ENCODE measurements around the gene IGSF6.

The IGSF6 gene

DNA sequence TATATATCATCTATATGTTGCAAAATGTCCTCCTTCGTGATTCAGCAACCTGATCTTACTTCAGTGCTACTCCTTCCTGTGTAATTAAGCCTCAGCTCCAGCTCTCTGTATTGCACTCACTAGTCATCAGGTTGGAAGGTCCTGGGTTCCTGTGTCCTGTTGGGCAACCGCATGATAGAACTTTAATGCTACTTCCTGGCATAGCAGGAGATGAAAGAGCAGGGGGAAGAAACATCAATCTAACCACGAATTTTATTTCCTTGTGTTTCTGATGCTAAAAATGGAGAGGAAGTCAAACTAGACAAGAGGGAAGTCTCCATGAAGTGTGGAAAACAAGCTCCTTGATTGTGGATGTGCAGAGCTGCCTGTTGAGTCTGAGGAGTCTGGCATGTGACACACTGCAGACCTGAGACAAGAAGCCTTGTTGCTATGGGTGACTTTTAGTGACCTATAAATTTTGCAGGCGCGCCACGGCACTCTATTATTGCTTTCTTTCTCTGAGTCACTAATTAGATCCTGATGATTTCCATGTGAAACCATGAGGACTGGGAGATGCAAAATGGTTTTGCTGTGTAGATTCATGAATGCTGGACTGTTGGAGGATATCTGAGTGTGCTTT is 25.6 kb downstream of the IGSF6 start:
- no peak overlapping the region; the same call in 1 of the 2 replicates for H3K4me3 ChIP-seq (replicated peaks; ENCODE audit: low read depth, low read length)
- TF ChIP-seq CTCF (IDR thresholded peaks at IDR 0.05; ENCODE audit: low read depth, low read length, missing control alignments), result no peak
- peak; percentile 92 for DNase-seq (ENCODE audit: extremely low read depth, low read depth)

DNA sequence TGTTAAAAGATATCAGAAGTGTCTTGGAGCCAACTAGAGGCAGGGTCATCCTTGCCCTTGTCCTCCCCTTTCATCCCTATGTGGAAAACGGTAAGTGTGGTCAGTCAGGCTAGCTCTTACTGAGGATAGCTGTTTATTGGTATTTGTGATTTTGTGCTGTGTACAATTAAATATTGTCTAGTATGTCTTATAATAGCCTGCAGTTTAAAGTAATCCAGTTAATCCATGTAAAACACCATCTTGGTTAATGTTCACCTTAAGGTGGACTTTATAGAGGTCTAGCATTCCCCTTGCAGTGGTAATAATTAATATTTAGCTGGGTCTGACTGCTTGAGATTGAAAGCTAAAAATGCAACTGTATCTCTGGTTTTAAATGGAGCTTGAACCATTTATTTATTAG is 27.4 kb downstream of the IGSF6 start:
- TF ChIP-seq CTCF (IDR thresholded peaks at IDR 0.05; ENCODE audit: low read depth, low read length, missing control alignments), result no peak
- no peak for DNase-seq (ENCODE audit: extremely low read depth, low read depth)
- no peak overlapping the region for H3K4me3 ChIP-seq (replicated peaks; ENCODE audit: low read depth, low read length)

GRCh38 chr16:21622545-21622944 is 29.9 kb downstream of the IGSF6 start:
- no peak overlapping the region for H3K4me3 ChIP-seq (replicated peaks; ENCODE audit: low read depth, low read length)
- no peak for TF ChIP-seq CTCF (IDR thresholded peaks at IDR 0.05; ENCODE audit: low read depth, low read length, missing control alignments)
- no peak for DNase-seq (ENCODE audit: extremely low read depth, low read depth)

DNA sequence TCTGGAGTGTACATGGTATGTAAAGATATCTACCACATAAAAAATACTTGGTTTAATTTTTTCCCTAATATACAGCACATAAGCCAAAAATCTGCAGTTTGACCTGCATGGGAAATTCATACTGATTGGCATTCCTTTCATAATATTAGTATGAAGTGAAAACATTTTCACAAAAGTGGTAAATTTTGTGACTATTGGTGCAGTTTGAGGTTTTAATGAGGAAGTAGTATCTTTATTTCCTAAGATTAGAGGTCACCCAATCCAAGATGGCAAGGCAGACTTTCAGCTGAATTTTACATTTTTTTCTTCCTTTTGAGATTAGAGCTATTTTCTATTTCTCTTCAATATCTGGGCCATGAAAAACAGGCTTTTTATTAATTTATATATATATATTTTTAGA is 31.8 kb downstream of the IGSF6 start:
- DNase-seq (ENCODE audit: extremely low read depth, low read depth), result no peak
- TF ChIP-seq CTCF (IDR thresholded peaks at IDR 0.05; ENCODE audit: low read depth, low read length, missing control alignments), result no peak
- H3K4me3 ChIP-seq (replicated peaks; ENCODE audit: low read depth, low read length), result no peak overlapping the region

DNA sequence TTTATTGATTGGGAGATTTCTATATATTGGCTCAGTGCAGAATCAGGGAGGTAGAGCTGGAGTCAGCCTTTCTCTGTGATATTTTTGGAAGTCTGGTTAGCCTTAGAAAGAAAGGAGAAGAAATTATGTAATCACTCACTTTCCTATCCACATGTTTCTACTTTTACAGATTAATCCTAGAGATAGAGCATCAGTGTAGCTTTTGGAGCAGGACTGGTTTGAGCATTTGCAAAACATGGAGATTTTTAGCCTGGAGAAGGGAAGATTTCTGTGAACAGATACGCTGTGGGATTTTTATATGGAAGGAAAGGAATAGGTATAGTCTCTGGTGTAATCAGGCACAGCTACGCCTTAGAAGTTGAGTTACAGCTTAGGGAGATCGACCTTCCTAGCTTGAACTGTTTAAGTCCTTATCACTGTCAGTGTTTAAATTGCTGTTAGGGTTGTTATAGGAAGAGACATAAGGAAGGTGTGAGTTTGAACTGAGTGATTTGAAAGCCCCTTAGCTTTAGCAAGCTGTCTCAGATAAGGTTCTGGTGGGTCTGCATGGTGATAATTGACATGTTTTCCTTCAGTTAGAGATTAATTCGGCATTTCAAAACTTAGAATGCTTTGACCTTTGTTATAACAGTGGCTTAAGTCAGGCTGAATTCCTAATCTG is 32.5 kb downstream of the IGSF6 start:
- no peak overlapping the region for H3K4me3 ChIP-seq (replicated peaks; ENCODE audit: low read depth, low read length)
- no peak for DNase-seq (ENCODE audit: extremely low read depth, low read depth)
- TF ChIP-seq CTCF (IDR thresholded peaks at IDR 0.05; ENCODE audit: low read depth, low read length, missing control alignments), result no peak

DNA sequence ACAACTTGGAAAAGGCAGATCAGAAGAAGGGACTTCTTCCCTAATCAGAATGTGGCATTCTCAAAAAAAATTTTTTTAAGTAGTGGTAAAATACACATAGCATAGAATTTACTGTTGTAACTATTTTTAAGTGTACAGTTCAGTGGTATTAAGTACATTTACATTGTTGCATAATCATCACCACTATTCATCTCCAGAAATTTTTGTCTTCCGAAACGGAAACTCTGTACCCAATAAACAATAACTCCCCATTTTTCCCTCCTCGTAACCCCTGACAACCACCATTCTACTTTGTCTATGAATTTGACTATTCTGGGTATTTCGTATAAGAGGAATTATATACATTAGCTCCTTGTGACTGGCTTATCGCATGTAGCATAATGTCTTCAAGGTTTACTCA is 34.1 kb downstream of the IGSF6 start:
- DNase-seq (ENCODE audit: extremely low read depth, low read depth), result no peak
- H3K4me3 ChIP-seq (replicated peaks; ENCODE audit: low read depth, low read length), result no peak overlapping the region
- TF ChIP-seq CTCF (IDR thresholded peaks at IDR 0.05; ENCODE audit: low read depth, low read length, missing control alignments), result no peak
